ENCODE results near the gene PON2. TPM values are rescaled to one million over a fixed set of nuclear protein-coding genes. Genes with fewer than 3 reads are reported as not detected.

Gene PON2
- polyA plus RNA-seq, 1 donor from 2014 or later, result 23.1 TPM

GRCh38 chr7:95430864-95431263, 4.0 kb downstream of the PON2 start:
- Histone ChIP-seq H3K9me2 (ENCODE audit: insufficient read depth, low read length) (no peaks in the 10 kb centered on the region), H3F3A (ENCODE audit: insufficient read depth, low read length, poor library complexity, severe bottlenecking) (no peaks in the 10 kb centered on the region), H2AFZ (ENCODE audit: low read depth, low read length) (no peak overlapping the region), H4K20me1 (ENCODE audit: insufficient read depth) (no peaks in the 10 kb centered on the region), H3K4me2 (ENCODE audit: low read length) (no peak overlapping the region), H3K9me3 (ENCODE audit: low read length) (no peaks in the 10 kb centered on the region), H3K36me3 (ENCODE audit: insufficient read depth, low read length) (no peaks in the 10 kb centered on the region), H3K79me2 (replicated peaks; ENCODE audit: insufficient read depth, low read length) (peaks cover 11% of the 10 kb centered on the region), H3K9ac (ENCODE audit: low read length) (no peak overlapping the region), H3K27ac (ENCODE audit: low read length) (no peak overlapping the region), H3K4me3 (ENCODE audit: low read length) (no peak overlapping the region), H3K27me3 (ENCODE audit: insufficient read depth, low read depth, low read length) (no peaks in the 10 kb centered on the region)
- TF ChIP-seq EZH2 (IDR thresholded peaks at IDR 0.05; ENCODE audit: borderline replicate concordance, insufficient read depth, low read length, poor library complexity, severe bottlenecking) (no peak), EP300 (conservative IDR thresholded peaks at IDR 0.05; ENCODE audit: poor library complexity, severe bottlenecking) (no peak), SMC3 (conservative IDR thresholded peaks at IDR 0.05; ENCODE audit: poor library complexity) (no peak), RAD21 (conservative IDR thresholded peaks at IDR 0.05) (no peak), TAF1 (IDR thresholded peaks at IDR 0.05; ENCODE audit: low read depth) (no peak), CTCF (IDR thresholded peaks at IDR 0.05; ENCODE audit: poor library complexity, severe bottlenecking) (no peak), REST (IDR thresholded peaks at IDR 0.05; ENCODE audit: borderline replicate concordance) (no peak), MXI1 (conservative IDR thresholded peaks at IDR 0.05; ENCODE audit: poor library complexity, severe bottlenecking) (no peak), POLR2AphosphoS5 (IDR thresholded peaks at IDR 0.05) (no peak)

- Histone ChIP-seq H4K20me1 (ENCODE audit: insufficient read depth) (no peaks in the 10 kb centered on the region), H3K79me2 (replicated peaks; ENCODE audit: insufficient read depth, low read length) (peaks cover 11% of the 10 kb centered on the region), H3K9ac (ENCODE audit: low read length) (no peak overlapping the region), H2AFZ (ENCODE audit: low read depth, low read length) (no peak overlapping the region), H3K27ac (ENCODE audit: low read length) (no peak overlapping the region), H3K36me3 (ENCODE audit: insufficient read depth, low read length) (no peaks in the 10 kb centered on the region), H3K9me3 (ENCODE audit: low read length) (no peaks in the 10 kb centered on the region), H3K27me3 (ENCODE audit: insufficient read depth, low read depth, low read length) (no peaks in the 10 kb centered on the region), H3K4me3 (ENCODE audit: low read length) (no peak overlapping the region), H3K4me2 (ENCODE audit: low read length) (no peak overlapping the region), H3K9me2 (ENCODE audit: insufficient read depth, low read length) (no peaks in the 10 kb centered on the region), H3F3A (ENCODE audit: insufficient read depth, low read length, poor library complexity, severe bottlenecking) (no peaks in the 10 kb centered on the region)
- TF ChIP-seq MXI1 (conservative IDR thresholded peaks at IDR 0.05; ENCODE audit: poor library complexity, severe bottlenecking), result no peak
- no peak for TF ChIP-seq SMC3 (conservative IDR thresholded peaks at IDR 0.05; ENCODE audit: poor library complexity)
- no peak for TF ChIP-seq CTCF (IDR thresholded peaks at IDR 0.05; ENCODE audit: poor library complexity, severe bottlenecking)
- no peak for TF ChIP-seq REST (IDR thresholded peaks at IDR 0.05; ENCODE audit: borderline replicate concordance)
- no peak for TF ChIP-seq EZH2 (IDR thresholded peaks at IDR 0.05; ENCODE audit: borderline replicate concordance, insufficient read depth, low read length, poor library complexity, severe bottlenecking)
- TF ChIP-seq EP300 (conservative IDR thresholded peaks at IDR 0.05; ENCODE audit: poor library complexity, severe bottlenecking), result no peak
- no peak for TF ChIP-seq RAD21 (conservative IDR thresholded peaks at IDR 0.05)
- no peak for TF ChIP-seq TAF1 (IDR thresholded peaks at IDR 0.05; ENCODE audit: low read depth)
- no peak for TF ChIP-seq POLR2AphosphoS5 (IDR thresholded peaks at IDR 0.05)
Observed at GRCh38 chr7:95429241-95429990, 5.4 kb downstream of the PON2 start.
